ENCODE measurements around the gene CD164. TPM values are rescaled to one million over a fixed set of nuclear protein-coding genes. Genes with fewer than 3 reads are reported as not detected.
A peak's percentile ranks its signal among the peaks of the same experiment; 100 is the strongest.

The CD164 gene
- total and polyA plus RNA-seq, 8 donors, result 266 to 314 (median 283) TPM

DNA sequence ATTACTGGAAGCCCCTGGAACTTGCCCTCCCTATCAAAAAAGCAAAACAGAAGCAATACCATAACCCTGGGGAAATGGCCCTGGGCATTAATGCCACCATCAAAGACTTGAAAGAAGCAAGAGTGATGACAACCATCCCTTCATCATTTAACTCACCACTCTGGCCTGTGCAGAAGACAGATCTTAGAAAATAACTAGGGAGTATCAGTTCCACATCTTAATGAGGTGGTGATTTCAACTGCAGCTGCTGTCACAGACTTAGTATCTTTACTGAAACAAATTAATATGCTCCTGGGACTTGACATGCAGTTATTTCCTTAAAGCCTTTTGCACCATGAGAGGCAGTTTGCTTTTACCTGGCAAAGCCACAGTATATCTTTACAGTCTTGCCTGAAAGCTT is 24.1 kb downstream of the CD164 start:
- ATAC-seq, result no peak
- intact Hi-C loops (cut with DNase I), result no loop called here

DNA sequence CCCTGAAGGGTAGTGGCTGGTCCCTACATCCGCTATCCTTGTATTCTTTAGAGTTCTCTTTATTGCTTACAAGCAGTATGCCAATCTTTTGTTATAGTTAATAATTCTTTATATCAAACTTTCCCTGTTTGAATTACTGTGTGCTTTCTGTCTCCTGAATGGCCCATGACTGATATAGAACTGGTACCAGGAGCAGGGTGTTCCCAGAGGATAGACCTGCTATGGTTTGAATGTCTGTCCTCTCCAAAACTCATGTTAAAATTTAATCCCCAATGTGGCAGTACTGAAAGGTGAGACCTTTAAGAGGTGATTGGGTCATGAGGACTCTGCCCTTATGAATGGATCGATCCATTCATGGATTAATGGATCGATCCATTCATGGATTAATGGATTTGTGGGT is 26.0 kb downstream of the CD164 start:
- Histone ChIP-seq H3K4me3 (no peak overlapping the region), H3K36me3 (peaks cover 0 to 62% of the 10 kb centered on the region in 2 donors), H3K27me3 (no peaks in the 10 kb centered on the region), H3K27ac (no peak overlapping the region), H3K4me1 (peaks cover 8 to 22% of the 10 kb centered on the region in 2 donors), H3K9me3 (no peaks in the 10 kb centered on the region)
- intact Hi-C loops (cut with DNase I), result no loop called here
- ATAC-seq (no peak), DNase-seq (no peak)
- TF ChIP-seq, protein P1, sequence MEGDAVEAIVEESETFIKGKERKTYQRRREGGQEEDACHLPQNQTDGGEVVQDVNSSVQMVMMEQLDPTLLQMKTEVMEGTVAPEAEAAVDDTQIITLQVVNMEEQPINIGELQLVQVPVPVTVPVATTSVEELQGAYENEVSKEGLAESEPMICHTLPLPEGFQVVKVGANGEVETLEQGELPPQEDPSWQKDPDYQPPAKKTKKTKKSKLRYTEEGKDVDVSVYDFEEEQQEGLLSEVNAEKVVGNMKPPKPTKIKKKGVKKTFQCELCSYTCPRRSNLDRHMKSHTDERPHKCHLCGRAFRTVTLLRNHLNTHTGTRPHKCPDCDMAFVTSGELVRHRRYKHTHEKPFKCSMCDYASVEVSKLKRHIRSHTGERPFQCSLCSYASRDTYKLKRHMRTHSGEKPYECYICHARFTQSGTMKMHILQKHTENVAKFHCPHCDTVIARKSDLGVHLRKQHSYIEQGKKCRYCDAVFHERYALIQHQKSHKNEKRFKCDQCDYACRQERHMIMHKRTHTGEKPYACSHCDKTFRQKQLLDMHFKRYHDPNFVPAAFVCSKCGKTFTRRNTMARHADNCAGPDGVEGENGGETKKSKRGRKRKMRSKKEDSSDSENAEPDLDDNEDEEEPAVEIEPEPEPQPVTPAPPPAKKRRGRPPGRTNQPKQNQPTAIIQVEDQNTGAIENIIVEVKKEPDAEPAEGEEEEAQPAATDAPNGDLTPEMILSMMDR (IDR thresholded peaks at IDR 0.05), result no peak

More for the DNA sequence above, 24.1 kb downstream of the CD164 start:
- Histone ChIP-seq H3K9me3 (no peaks in the 10 kb centered on the region), H3K27me3 (no peaks in the 10 kb centered on the region), H3K36me3 (peaks cover 4 to 81% of the 10 kb centered on the region in 2 donors), H3K27ac (no peak overlapping the region), H3K4me3 (no peak overlapping the region), H3K4me1 (peaks cover 0 to 2% of the 10 kb centered on the region in 2 donors)
- TF ChIP-seq, protein P1 (IDR thresholded peaks at IDR 0.05), result no peak
- DNase-seq, result no peak

DNA sequence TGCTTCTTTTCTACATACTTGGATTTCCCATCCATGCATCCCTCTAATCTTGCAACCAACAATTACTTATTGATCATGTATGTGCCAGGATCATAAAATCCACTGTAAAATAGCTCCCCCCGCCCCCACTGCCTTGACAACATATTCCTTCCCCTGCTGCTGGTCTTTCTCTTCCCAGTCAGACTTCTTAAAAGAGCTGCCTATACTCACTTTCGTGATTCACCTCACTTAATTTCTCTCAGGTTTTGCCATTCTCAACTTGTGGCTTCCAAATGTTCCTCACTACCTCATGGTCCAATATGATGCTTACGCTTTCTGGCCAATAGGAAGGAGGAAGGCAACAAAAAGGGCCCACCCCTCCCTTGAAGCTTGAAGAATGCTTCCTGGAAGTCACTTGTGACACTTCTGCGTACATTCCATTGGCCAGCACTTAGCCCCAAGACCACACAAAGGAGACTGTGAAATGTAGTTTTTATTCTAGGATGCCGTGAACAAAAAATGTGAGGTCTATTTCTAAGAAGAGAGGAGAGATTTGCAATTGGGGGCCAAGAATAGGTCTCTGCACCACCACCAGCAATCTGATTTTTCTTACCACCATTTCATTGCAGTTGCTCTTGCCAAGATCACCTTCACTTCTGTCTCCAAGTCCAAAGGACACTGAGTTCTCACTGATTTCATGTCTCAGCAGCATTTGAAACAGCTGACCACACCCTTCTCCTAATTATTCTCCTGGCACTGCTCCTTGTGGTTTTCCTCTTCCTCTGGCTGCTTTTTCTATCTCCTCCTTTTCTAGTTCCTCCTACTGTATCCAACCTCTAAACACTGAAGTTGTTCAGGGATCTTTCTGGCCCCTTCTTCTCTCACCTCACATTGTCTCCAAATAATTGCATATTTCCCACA is 30.8 kb downstream of the CD164 start:
- Histone ChIP-seq H3K4me1 (peaks cover 12 to 58% of the 10 kb centered on the region in 2 donors), H3K4me3 (no peak overlapping the region), H3K36me3 (peaks cover 0 to 26% of the 10 kb centered on the region in 2 donors), H3K27ac (no peak overlapping the region), H3K27me3 (no peaks in the 10 kb centered on the region), H3K9me3 (no peaks in the 10 kb centered on the region)
- intact Hi-C loops (cut with DNase I), result no loop called here
- no peak for DNase-seq
- TF ChIP-seq, protein P1 (IDR thresholded peaks at IDR 0.05), result no peak
- ATAC-seq, result no peak

DNA sequence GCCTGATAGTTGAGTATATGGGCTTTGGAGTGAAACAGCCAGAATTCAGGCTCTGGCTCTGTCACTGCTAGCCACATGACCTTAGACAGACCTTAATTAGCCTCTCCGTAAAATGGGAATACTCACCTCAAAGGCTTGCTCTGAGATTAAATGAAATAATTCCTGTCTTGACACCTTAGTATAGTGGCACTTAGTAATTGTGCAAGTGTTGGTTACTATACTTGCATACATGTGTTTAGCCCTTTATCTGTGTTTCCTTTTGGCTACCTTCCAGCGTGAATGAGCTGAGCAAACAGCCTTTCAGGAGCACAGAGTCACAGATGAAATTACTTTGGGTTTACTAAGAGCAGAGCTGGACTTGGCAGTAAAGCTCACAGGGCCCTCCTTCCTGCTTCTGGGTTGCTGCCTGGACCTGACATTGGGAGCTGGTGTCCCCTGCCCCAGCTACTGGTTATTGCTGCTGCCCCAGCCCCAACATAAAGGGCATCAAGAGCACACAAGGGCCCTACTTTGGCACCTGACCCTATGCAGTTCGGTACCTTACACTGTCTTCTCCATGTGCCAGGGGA is 32.8 kb downstream of the CD164 start:
- ATAC-seq, result peak; percentile 92
- H3K36me3 ChIP-seq, result peaks cover 0 to 13% of the 10 kb centered on the region in 2 donors
- TF ChIP-seq, protein P1 (IDR thresholded peaks at IDR 0.05), result no peak
- H3K27ac ChIP-seq, result peak overlapping the region in 1 of 2 donors; percentile 15
- no peak overlapping the region for H3K4me3 ChIP-seq
- no peaks in the 10 kb centered on the region for H3K9me3 ChIP-seq
- intact Hi-C loops (cut with DNase I), result no loop called here
- peaks cover 12 to 58% of the 10 kb centered on the region in 2 donors for H3K4me1 ChIP-seq
- H3K27me3 ChIP-seq, result no peaks in the 10 kb centered on the region
- peak in 2 of 4 donors; percentile 54 to 83 for DNase-seq

DNA sequence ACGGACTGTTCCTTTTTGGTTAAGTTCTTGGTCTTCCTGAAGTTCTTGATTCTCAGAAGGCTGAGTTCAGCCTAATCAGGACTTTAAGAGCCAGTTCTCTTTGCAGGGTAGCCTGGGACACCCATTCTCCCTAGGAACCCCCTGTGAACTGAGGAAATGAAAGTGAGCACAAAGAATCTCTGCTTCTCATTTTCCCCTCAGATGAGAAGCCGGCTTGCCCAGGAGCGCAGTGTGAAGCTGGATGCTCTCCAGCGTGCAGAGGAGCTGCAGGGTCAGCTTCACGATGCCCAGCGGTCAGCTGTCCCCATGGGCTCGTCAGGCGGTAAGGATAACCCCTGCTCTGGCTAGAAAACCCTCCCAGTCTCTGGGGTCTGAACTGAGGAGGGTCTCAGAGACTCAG is 34.0 kb downstream of the CD164 start:
- no peak overlapping the region for H3K27ac ChIP-seq
- DNase-seq (no peak), ATAC-seq (no peak)
- no peaks in the 10 kb centered on the region for H3K36me3 ChIP-seq
- intact Hi-C loops (cut with DNase I), result no loop called here
- H3K4me3 ChIP-seq, result no peak overlapping the region
- H3K4me1 ChIP-seq, result peaks cover 12 to 56% of the 10 kb centered on the region in 2 donors
- H3K27me3 ChIP-seq, result no peaks in the 10 kb centered on the region
- TF ChIP-seq, protein P1 (IDR thresholded peaks at IDR 0.05), result no peak
- H3K9me3 ChIP-seq, result no peaks in the 10 kb centered on the region
